ENCODE results near the gene SPINT2. TPM values are rescaled to one million over a fixed set of nuclear protein-coding genes. Genes with fewer than 3 reads are reported as not detected.
A peak's percentile ranks its signal among the peaks of the same experiment; 100 is the strongest.

The SPINT2 gene
- total and polyA plus RNA-seq, 2 of the 13 experiments (the other 11 are each of a cell fraction or from before 2014, with no cell fraction given): 0.31 to 0.77 TPM

DNA sequence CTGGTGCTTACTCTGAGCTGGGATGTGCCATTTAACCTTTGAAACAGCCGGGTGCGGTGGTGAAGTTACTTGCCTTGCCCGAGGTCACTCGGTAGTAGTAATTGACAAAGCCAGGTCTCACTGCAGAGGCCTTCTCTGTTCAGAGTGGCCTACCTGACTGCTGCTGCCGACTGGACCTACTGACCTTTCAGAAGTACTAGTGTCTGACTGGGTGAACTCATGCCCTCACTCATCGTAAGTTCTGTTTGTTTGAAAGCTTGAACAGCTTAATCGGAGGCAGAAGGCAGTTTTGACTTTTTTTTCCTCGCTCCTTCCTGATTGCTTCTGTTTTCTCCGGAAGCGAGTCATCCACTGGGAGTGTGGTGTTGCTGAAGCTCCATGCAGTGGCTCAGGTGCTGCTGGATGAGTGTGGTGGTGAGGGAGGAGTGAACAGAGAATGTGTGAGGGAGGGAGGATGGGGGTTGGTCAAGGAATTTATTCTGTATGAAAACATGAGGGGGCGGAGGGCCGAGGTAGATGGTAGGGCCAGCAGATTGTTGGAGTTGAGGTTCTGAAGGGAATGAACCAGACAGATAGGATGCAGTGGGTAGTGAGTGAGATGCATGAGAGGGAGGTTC is 2.7 kb downstream of the SPINT2 start (continued):
- TF ChIP-seq ZNF235 (CRISPR knock-in tag; IDR thresholded peaks at IDR 0.05; ENCODE audit: borderline replicate concordance): no peak
- TF ChIP-seq ZNF644 (CRISPR knock-in tag; IDR thresholded peaks at IDR 0.05; ENCODE audit: low read depth): 0 out of 2 replicates have a peak, but pooled peaks have one; percentile 10
- no peak for TF ChIP-seq ISL2 (CRISPR knock-in tag; IDR thresholded peaks at IDR 0.05)
- TF ChIP-seq HIVEP1 (CRISPR knock-in tag; IDR thresholded peaks at IDR 0.05): no peak
- TF ChIP-seq, protein P1, sequence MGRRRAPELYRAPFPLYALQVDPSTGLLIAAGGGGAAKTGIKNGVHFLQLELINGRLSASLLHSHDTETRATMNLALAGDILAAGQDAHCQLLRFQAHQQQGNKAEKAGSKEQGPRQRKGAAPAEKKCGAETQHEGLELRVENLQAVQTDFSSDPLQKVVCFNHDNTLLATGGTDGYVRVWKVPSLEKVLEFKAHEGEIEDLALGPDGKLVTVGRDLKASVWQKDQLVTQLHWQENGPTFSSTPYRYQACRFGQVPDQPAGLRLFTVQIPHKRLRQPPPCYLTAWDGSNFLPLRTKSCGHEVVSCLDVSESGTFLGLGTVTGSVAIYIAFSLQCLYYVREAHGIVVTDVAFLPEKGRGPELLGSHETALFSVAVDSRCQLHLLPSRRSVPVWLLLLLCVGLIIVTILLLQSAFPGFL (CRISPR knock-in tag; IDR thresholded peaks at IDR 0.05): no peak
- no peak for TF ChIP-seq ADNP (CRISPR knock-in tag; IDR thresholded peaks at IDR 0.05)
- TF ChIP-seq FLYWCH1 (CRISPR knock-in tag; IDR thresholded peaks at IDR 0.05): no peak
- TF ChIP-seq ZNF737 (CRISPR knock-in tag; IDR thresholded peaks at IDR 0.05; ENCODE audit: borderline replicate concordance): no peak
- no peak for TF ChIP-seq KDM4B (CRISPR knock-in tag; IDR thresholded peaks at IDR 0.05)
- TF ChIP-seq, protein P2, sequence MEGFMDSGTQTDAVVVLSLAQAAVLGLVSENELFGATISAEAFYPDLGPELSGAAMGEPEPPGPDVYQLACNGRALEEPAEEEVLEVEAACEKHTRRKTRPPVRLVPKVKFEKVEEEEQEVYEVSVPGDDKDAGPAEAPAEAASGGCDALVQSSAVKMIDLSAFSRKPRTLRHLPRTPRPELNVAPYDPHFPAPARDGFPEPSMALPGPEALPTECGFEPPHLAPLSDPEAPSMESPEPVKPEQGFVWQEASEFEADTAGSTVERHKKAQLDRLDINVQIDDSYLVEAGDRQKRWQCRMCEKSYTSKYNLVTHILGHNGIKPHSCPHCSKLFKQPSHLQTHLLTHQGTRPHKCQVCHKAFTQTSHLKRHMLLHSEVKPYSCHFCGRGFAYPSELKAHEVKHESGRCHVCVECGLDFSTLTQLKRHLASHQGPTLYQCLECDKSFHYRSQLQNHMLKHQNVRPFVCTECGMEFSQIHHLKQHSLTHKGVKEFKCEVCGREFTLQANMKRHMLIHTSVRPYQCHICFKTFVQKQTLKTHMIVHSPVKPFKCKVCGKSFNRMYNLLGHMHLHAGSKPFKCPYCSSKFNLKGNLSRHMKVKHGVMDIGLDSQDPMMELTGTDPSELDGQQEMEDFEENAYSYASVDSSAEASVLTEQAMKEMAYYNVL (CRISPR knock-in tag; IDR thresholded peaks at IDR 0.05; ENCODE audit: borderline replicate concordance): 0 out of 2 replicates have a peak, but pooled peaks have one; percentile 39
- TF ChIP-seq TBX3 (IDR thresholded peaks at IDR 0.05; ENCODE audit: borderline replicate concordance): no peak
- TF ChIP-seq ZBTB38 (CRISPR knock-in tag; IDR thresholded peaks at IDR 0.05): no peak
- TF ChIP-seq HNRNPLL (IDR thresholded peaks at IDR 0.05; ENCODE audit: low read depth, low read length, poor library complexity, severe bottlenecking): no peak
- TF ChIP-seq PAWR (CRISPR knock-in tag; IDR thresholded peaks at IDR 0.05; ENCODE audit: borderline replicate concordance): no peak
- TF ChIP-seq DPF2 (CRISPR knock-in tag; IDR thresholded peaks at IDR 0.05; ENCODE audit: borderline replicate concordance, low read depth): no peak
- TF ChIP-seq MAX (IDR thresholded peaks at IDR 0.05): 0 out of 2 replicates have a peak, but pooled peaks have one; percentile 22
- peak; percentile 22; the same call in 1 of the 2 replicates for TF ChIP-seq SP4 (CRISPR knock-in tag; IDR thresholded peaks at IDR 0.05)
- no peak for TF ChIP-seq PRDM4 (CRISPR knock-in tag; IDR thresholded peaks at IDR 0.05; ENCODE audit: borderline replicate concordance)
- TF ChIP-seq JARID2 (CRISPR knock-in tag; IDR thresholded peaks at IDR 0.05; ENCODE audit: insufficient replicate concordance): no peak
- no peak for TF ChIP-seq ZBTB49 (CRISPR knock-in tag; IDR thresholded peaks at IDR 0.05; ENCODE audit: borderline replicate concordance)
- no peak for TF ChIP-seq ZFYVE20 (CRISPR knock-in tag; IDR thresholded peaks at IDR 0.05; ENCODE audit: borderline replicate concordance, low read depth)
- no peak for TF ChIP-seq ZNF605 (CRISPR knock-in tag; IDR thresholded peaks at IDR 0.05)
